ENCODE data around the gene DNAI1.
"Not testable (repeated sequence)": the region's sequence is repeated elsewhere in the genome, so short reads cannot be mapped to it uniquely, and the experiment has no call there.

DNAI1 gene

DNA sequence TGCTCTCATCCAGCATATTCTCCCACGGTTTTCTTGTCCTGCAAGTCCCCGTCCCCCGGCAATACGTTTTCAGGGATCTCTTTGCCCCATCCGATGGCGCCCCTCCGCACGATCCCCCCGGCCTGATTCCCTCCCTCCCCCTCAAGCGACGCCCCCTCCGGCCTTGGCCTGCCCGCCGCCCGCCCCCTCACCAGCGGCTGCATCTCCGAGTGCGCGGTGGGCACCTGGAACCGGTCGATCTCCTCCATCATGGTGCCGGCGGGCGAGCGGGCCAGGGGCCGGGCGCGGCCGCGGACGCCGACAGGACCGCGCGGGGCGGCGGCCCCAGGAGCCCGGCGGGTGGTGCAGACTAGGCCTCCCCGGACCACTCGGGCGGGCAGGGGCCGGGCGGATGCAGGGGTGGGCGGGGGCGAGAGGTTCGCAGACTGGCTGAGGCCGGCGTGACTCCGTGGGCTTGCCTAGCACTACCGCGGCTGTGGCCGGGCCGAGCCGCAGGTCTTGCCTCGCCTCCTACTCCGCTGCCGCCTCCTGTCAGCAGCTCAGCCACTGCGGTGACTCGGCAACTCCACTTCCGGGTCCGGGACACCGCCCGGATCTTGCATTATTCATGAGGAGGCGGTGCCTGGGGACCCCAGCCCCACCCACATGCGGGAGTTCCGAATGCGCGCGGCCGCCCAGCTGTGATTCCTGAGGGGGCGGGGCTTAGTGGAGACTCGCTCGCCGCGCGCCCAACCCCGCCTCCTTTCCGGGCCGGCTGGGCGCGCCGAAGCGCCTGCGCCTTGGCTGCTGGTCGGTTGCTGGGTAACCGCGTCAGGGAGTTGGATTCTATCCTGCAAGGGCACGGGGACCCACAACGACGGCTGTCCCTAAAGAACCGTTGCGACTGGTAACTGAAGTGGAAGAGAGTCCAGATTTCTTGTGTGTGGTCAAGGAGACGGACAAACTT, at the start of gene DNAI1, which contains the start of gene FAM219A:
Gene DNAI1 (plus strand): TSS at position 793 of the 946 bp plus-strand sequence. CDS start 201 bp downstream, outside the sequence.
Gene FAM219A (minus strand): TSS at position 558 of the 946 bp plus-strand sequence. CDS start 307 bp downstream, at position 251.
- DNase-seq, result peak; percentile 99

GRCh38 chr9:34409154-34409553, 49.5 kb upstream of the DNAI1 start:
- DNase-seq, result no peak

DNA sequence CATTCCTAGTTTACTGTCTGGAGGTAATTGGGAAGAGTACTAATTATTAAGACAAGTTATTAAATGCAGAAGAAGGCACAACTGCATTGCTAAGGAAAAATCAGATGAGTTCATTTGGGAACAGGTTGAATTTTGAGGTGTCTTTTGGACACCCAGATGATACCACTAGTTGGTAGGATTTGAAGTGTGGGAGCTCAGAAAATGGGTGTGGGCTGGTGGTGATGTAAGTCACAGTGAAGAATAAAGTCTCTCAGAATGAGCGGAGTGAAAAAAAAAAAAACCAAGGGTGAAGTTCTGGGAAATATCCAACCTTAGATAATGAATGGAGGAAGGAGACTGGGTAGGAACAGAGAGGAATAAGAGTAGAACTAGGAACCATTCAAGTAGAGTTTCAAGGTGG, 46.3 kb upstream of the DNAI1 start:
- DNase-seq, result no peak

DNA sequence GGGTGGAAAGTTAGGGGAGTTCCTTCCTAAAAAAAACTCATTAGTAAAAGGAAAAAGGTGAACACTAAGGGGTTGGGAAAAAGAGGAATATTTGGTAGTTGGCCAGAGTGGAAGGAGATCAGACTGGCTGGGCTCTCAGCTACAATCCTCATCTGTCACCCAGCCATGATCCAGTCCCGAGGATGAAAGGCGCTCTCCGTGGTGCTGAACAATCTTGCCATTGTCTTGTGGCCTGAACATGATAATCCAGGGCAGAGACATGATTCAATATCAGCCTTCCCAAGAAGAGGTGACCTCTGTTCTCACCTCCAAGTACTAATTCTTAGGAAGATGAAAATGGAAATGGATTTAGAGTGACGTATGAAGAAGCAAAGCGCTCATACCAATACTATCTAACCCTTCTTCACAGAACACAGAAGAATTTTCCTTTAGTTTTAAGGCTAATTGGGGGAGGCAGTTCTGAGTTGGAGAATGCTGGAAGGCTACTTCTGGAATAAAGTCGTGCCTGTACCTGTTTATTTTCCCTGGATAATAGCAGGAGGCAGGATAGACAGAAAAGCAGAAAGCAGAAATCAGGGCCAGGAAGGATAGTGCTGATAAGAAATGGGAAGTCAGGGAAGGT, 45.3 kb upstream of the DNAI1 start:
- DNase-seq, result peak; percentile 86

- no peak for DNase-seq
Measured at GRCh38 chr9:34417734-34418133, 40.9 kb upstream of the DNAI1 start.

GRCh38 chr9:34419716-34420504, 38.7 kb upstream of the DNAI1 start:
- DNase-seq, result no peak

DNA sequence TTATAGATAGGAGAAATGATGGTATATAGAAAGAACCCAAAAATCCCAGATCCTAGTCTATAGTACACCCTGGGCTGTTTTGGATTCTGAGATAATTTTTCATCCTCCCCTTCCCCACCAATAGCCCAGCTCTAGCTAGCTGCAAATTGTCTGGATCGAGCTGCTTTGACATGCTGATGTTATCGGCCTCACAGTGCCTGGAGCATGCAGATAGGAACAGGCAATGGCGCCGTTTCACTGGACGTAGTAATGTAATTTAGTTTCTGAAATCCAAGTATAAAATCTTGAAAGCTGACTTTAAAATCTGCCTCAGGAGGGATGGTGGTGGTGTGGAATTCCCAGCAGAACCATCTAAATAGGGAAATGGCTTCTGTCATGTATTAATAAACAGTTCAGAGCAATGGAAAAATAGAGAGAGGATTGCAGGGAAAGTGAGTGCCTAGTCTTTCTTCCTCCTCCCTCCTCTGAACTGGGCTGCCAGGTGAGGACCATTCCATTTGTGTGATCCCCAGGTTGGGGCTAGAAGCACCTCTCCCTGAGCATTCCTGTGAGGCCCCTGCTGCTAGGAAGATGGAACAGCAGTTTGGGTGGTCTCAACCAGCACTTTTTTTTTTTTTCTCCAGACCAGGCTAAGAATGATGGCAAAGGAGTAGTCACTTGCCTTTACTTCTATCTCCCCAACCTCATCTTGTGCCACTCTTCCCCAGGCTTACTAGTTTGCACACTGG, 32.1 kb upstream of the DNAI1 start:
- DNase-seq, result no peak

DNA sequence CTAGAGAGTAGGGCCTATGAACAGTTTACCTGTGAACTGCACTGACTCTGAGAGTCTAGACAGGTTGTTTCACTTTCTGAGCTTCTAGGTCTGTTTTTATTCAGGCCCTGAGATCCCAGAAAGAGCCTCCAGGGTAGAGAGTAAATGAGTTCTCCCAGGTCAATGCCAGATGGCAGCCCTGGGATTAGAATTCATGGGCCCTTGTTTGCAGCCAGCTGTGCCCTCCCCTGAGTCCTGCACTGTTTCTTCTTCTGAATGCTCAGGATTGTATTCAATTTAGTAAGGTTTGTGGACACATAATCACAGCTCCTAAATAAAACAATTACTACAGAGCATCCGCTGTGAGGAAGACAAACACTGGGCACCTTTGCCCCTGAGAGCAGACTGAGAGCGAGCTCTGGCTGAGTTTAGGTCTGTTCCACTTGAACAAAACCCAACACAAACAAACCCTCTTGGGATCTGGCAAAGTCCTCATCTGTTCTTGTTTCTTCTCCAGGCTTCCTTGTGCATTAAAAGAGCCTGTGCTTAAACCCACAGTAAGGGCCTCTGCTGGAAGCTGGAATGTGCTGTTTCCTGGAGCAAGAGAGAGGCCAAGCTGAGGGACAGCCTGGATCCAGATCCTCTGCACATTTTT, 30.2 kb upstream of the DNAI1 start:
- DNase-seq, result no peak

GRCh38 chr9:34430843-34431437, 27.7 kb upstream of the DNAI1 start:
- DNase-seq, result peak; percentile 90

GRCh38 chr9:34431667-34432066, 26.9 kb upstream of the DNAI1 start:
- DNase-seq, result peak; percentile 28

GRCh38 chr9:34437006-34437925, 21.3 kb upstream of the DNAI1 start:
- peak; percentile 86 for DNase-seq

GRCh38 chr9:34437926-34438307, 20.7 kb upstream of the DNAI1 start:
- not testable (repeated sequence) for DNase-seq

GRCh38 chr9:34438465-34438864, 20.1 kb upstream of the DNAI1 start:
- DNase-seq, result not testable (repeated sequence)

DNA sequence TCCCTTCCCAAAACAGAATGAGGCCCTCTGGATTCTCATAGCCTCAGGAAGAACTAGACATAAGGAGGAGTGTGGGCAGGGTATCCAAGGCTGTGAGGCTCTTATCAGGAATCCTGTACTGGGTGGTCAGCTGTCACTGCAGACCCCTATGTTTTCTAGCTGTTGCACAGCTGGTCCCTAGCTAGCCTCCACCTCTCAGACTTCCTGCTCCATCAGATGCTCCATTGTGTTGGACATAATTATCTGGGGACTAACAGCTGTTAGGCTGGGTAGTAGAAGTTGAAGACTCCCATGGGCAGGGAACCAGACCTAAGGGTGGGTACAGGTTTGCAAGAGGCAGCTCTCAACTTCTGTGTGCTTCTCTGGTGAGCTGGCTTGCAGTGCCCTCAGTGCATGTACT, 18.6 kb upstream of the DNAI1 start:
- DNase-seq, result no peak

GRCh38 chr9:34442770-34443169, 15.8 kb upstream of the DNAI1 start:
- DNase-seq, result no peak

- no peak for DNase-seq
Measured at GRCh38 chr9:34443533-34443932, 15.1 kb upstream of the DNAI1 start.

- no peak for DNase-seq
Measured at GRCh38 chr9:34443976-34444375, 14.6 kb upstream of the DNAI1 start.

DNA sequence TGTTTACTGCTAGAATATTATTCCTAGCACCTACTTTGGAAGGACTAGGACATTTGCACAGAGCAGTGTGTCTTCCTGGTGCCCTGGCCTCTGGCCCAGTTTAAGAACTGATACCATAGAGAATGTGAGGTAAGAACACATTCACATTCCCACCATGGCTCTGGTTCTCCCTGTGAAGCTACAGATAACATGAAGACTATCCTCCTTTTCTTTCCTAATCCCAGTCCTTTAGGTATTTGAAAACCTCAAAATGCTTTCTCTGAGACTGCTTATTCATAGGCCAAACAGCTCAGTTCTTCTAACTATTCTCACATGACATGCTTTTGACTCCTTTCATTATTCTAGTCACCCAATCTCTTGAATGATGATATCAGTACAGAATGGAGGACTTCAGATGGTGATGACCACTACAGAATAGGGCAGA, 12.1 kb upstream of the DNAI1 start:
- DNase-seq, result no peak

- no peak for DNase-seq
Measured at GRCh38 chr9:34446951-34447350, 11.7 kb upstream of the DNAI1 start.

DNA sequence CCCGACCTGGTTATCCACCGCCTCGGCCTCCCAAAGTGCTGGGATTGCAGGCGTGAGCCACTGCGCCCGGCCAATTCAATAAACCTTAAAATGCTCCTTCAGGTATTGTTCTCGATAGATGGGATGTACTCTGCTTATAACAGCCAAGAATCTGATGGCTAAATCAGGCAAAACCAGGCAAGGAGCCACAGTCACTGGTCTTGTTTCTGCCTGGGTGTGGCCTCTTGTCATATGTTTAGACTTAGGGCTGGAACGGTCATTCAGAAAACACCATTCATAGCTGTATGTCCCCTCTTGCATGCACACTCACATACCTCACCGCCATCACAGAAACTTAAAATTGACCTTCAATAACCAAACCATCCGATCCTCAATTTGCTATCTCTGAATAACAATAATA, 8.0 kb upstream of the DNAI1 start:
- DNase-seq, result no peak

Data from hematopoietic multipotent progenitor cell treated with erythropoietin and hydrocortisone succinate and interleukin-3 and kit ligand, for 6 days (in vitro differentiated cells).